Endothelial cell (in vitro differentiated cells): ENCODE data around the gene NFKB1. TPM values are rescaled to one million over a fixed set of nuclear protein-coding genes. Genes with fewer than 3 reads are reported as not detected.

Source experiments
- DNase-seq: peaks from one replicate; pipeline ENCODE4 v3.0.0; 2021; ENCODE audit warnings: low spot score
- H3K27ac Mint-ChIP-seq: one replicate; pipeline ENCODE4 v1.8.0; 2021; ENCODE audit warnings: mixed read lengths, inconsistent platforms; ENCODE audit not compliant: unreplicated experiment
- H3K27me3 Mint-ChIP-seq: one replicate; pipeline ENCODE4 v1.8.0; 2021; ENCODE audit warnings: mild to moderate bottlenecking, moderate library complexity, mixed read lengths, inconsistent platforms; ENCODE audit not compliant: unreplicated experiment
- H3K36me3 Mint-ChIP-seq: one replicate; pipeline ENCODE4 v1.8.0; 2021; ENCODE audit warnings: mild to moderate bottlenecking, low read depth, mixed read lengths, inconsistent platforms; ENCODE audit not compliant: unreplicated experiment
- H3K4me1 Mint-ChIP-seq: one replicate; pipeline ENCODE4 v1.8.0; 2021; ENCODE audit warnings: mild to moderate bottlenecking, mixed read lengths, inconsistent platforms; ENCODE audit not compliant: unreplicated experiment
- H3K4me3 Mint-ChIP-seq: one replicate; pipeline ENCODE4 v1.8.0; 2021; ENCODE audit warnings: mild to moderate bottlenecking, mixed read lengths, inconsistent platforms; ENCODE audit not compliant: unreplicated experiment
- H3K9me3 Mint-ChIP-seq: one replicate; pipeline ENCODE4 v1.8.0; 2021; ENCODE audit warnings: mixed read lengths, inconsistent platforms; ENCODE audit not compliant: unreplicated experiment
- CTCF ChIP-seq: fragments of 200-600 bp; sonication (generic); IDR thresholded peaks from one replicate; pipeline ENCODE4 v1.5.0; 2021; ENCODE audit warnings: antibody characterized with exemption; ENCODE audit not compliant: unreplicated experiment
- total RNA-seq: library from RNA; stranded (reverse); fragmentation: NEBNext Ultra II Directional; extraction: Animal tissue kit (Norgen Biotek cat#: 25700); gene quantifications from one replicate; pipeline ENCODE4 v1.2.1, GENCODE V29; 2021; ENCODE audit not compliant: unreplicated experiment

Gene NFKB1
- total RNA-seq, 1 donor from 2014 or later, result 26.0 TPM

DNA sequence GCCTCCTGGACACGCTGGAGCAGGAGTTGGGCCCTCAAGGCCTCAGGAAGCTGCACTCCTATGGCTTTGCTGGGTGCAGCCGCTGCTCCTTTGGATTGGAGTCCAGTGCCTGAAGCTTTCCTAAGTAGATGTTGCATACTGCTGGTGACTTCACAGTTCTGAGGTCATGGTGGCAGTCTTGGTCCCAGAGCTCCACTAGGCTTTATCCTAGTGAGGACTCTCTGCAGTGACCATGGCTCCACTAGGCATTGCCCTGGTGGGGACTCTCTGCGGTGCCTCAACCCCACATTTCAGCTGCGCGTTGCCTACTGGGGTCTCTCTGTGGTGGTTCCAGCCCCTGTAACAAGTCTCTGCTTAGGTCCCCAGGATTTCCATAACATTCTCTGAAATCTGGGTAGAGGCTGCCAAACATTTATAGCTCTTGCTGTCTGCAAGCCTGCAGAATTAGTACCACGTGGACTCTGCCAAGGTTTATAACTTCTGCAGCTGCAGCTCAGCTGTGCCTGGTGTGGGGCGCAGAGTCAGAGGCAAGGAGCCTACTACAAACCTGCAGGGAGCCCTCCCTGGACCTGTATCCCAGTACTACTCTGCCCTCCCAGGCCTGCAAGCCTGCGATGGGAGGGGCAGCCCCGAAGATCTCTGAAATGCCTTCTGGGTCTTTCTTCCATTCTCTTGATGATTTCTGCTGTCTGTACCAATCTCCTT is 46.0 kb upstream of the NFKB1 start:
- Mint-ChIP-seq H3K9me3 (no peaks in the 10 kb centered on the region), H3K36me3 (no peaks in the 10 kb centered on the region), H3K4me1 (no peaks in the 10 kb centered on the region), H3K4me3 (no peak overlapping the region), H3K27me3 (no peaks in the 10 kb centered on the region), H3K27ac (no peak overlapping the region)
- DNase-seq, result no peak
- TF ChIP-seq CTCF, result no peak

DNA sequence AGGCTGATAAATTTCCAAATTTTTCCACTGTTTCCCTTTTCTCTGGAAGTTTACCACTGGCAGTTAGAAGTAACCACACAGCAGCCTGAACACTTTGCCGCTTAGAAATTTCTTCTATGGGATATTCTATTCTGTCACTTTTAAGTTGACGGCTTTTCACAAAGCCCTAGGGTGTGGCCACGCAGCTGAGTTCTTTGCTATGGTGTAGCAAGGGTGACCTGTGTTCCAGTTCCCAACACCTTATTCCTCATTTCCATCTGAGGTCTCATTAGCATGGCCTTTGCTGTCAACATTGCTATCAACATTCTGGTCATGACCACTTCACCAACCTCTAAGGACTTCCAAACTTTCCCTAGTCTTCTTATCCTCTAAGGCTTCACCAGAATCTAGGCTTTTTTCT is 45.4 kb upstream of the NFKB1 start:
- Mint-ChIP-seq H3K4me3 (no peak overlapping the region), H3K9me3 (no peaks in the 10 kb centered on the region), H3K36me3 (no peaks in the 10 kb centered on the region), H3K27me3 (no peaks in the 10 kb centered on the region), H3K4me1 (no peaks in the 10 kb centered on the region), H3K27ac (no peak overlapping the region)
- no peak for TF ChIP-seq CTCF
- DNase-seq, result no peak

DNA sequence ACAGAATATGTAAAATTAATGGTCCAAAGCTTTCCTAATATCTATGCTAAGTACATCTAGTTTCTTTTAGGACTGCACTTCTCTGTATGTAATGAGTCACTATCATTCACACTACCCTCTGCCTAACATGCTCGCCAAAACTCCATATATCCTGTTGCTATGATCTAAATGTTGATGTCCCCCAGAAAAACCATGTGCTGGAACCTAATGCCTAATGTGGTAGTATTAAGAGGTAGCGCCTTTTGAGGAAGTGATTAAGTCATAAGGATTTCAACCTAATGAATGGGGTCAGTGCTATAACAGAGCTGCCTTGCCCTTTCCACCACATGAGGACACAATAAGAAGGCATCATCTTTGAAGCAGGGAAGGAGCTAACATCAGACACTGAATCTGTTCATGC is 34.9 kb upstream of the NFKB1 start:
- no peak for TF ChIP-seq CTCF
- no peak for DNase-seq
- no peak overlapping the region for H3K4me3 Mint-ChIP-seq
- peaks cover 10% of the 10 kb centered on the region for H3K4me1 Mint-ChIP-seq
- H3K36me3 Mint-ChIP-seq, result no peaks in the 10 kb centered on the region
- H3K27ac Mint-ChIP-seq, result no peak overlapping the region
- H3K9me3 Mint-ChIP-seq, result no peaks in the 10 kb centered on the region
- no peaks in the 10 kb centered on the region for H3K27me3 Mint-ChIP-seq

- no peak for DNase-seq
- no peak for TF ChIP-seq CTCF
- H3K4me3 Mint-ChIP-seq, result no peak overlapping the region
- H3K4me1 Mint-ChIP-seq, result peaks cover 10% of the 10 kb centered on the region
- H3K27ac Mint-ChIP-seq, result no peak overlapping the region
- H3K9me3 Mint-ChIP-seq, result no peaks in the 10 kb centered on the region
- H3K36me3 Mint-ChIP-seq, result no peaks in the 10 kb centered on the region
- H3K27me3 Mint-ChIP-seq, result no peaks in the 10 kb centered on the region
Measured at GRCh38 chr4:102469806-102470205, 31.4 kb upstream of the NFKB1 start.

DNA sequence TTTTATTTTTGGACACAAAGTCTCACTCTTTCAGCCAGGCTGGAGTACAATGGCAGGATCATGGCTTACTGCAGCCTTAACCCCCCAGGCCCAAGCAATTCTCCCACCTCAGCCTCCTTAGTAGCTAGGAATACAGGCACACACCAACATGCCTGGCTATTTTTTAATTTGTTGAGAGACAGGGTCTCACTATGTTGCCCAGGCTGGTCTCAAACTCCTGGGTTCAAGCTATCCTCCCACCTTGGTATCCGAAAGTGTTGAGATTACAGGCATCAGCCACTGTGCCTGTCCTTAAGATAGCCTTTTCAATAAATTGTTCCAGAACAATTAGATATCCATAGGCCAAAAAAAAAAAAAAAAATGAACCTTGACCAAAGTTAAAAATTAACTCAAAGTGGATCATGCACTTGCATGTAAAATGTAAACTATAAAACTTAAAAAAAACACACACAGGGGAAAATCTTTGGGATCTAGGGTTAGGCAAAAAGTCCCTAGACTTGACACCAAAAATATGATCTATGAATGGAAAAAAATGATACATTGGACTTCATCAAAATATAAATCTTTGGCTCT is 28.6 kb upstream of the NFKB1 start:
- H3K27ac Mint-ChIP-seq, result no peak overlapping the region
- DNase-seq, result no peak
- H3K4me1 Mint-ChIP-seq, result peaks cover 10% of the 10 kb centered on the region
- no peak for TF ChIP-seq CTCF
- H3K36me3 Mint-ChIP-seq, result no peaks in the 10 kb centered on the region
- no peaks in the 10 kb centered on the region for H3K9me3 Mint-ChIP-seq
- no peaks in the 10 kb centered on the region for H3K27me3 Mint-ChIP-seq
- no peak overlapping the region for H3K4me3 Mint-ChIP-seq
